IMR-90 (cell line): ENCODE data around the gene CLIC4. TPM values are rescaled to one million over a fixed set of nuclear protein-coding genes. Genes with fewer than 3 reads are reported as not detected.

ENCODE experiments used
- ATAC-seq: fragments of 200-7000 bp; cut with Tn5 transposase; 2 replicates; pipeline ENCODE4 v1.9.1; 2020; ENCODE audit warnings: low read depth, mild to moderate bottlenecking, moderate library complexity
- BruUV-seq: library from RNA; stranded (reverse); fragments of 400-500 nt; replicated peaks from 2 replicates; lab custom pipeline; 2021; lab: Mats Ljungman, UMichigan
- CTCF ChIA-PET: fragments of 300-600 bp; formaldehyde crosslinking; extraction: SDS; loops from one replicate; lab custom pipeline; 2021; ENCODE audit warnings: antibody characterized with exemption; lab: Yijun Ruan, JAX
- POLR2A ChIA-PET: fragments of 300-600 bp; sonication (Branson Sonifier 250); formaldehyde crosslinking; loops from one replicate; lab custom pipeline; 2022; ENCODE audit warnings: antibody characterized with exemption; ENCODE audit not compliant: unreplicated experiment; lab: Charles Lee
- DNase-seq: peaks from one replicate; pipeline ENCODE4 v3.0.0; 2013
- H2AFZ ChIP-seq: replicated peaks from 2 replicates; pipeline ENCODE3; 2013; ENCODE audit warnings: low read length, mild to moderate bottlenecking; ENCODE audit not compliant: poor library complexity
- H2AK5ac ChIP-seq: 2 replicates; pipeline ENCODE4 v1.6.1; 2013; ENCODE audit warnings: low read depth, low read length, inconsistent platforms
- H2AK9ac ChIP-seq: replicated peaks from 2 replicates; pipeline ENCODE3; 2013; ENCODE audit warnings: mild to moderate bottlenecking, low read depth, low read length, moderate library complexity; ENCODE audit not compliant: poor library complexity
- H2BK120ac ChIP-seq: 2 replicates; pipeline ENCODE4 v1.6.1; 2013; ENCODE audit warnings: low read depth, low read length, inconsistent platforms
- H2BK15ac ChIP-seq: 3 replicates; pipeline ENCODE4 v1.6.1; 2013; ENCODE audit warnings: low read depth, low read length, inconsistent platforms
- H2BK20ac ChIP-seq: 2 replicates; pipeline ENCODE4 v1.6.1; 2013; ENCODE audit warnings: low read depth, mild to moderate bottlenecking, inconsistent platforms, low read length, moderate library complexity
- H2BK5ac ChIP-seq: 2 replicates; pipeline ENCODE4 v1.6.1; 2013; ENCODE audit warnings: mild to moderate bottlenecking, low read depth, low read length, inconsistent platforms; ENCODE audit not compliant: poor library complexity, severe bottlenecking
- H3K14ac ChIP-seq: replicated peaks from 2 replicates; pipeline ENCODE4 v1.6.1; 2013; ENCODE audit warnings: low read depth, low read length, inconsistent platforms
- H3K18ac ChIP-seq: 2 replicates; pipeline ENCODE4 v1.6.1; 2013; ENCODE audit warnings: low read depth, low read length, control low read depth
- H3K23ac ChIP-seq: 2 replicates; pipeline ENCODE4 v1.6.1; 2013; ENCODE audit warnings: low read depth, low read length, inconsistent platforms
- H3K27ac ChIP-seq: 2 replicates; pipeline ENCODE4 v1.5.1; 2013; ENCODE audit warnings: mild to moderate bottlenecking, control low read depth, low read length; ENCODE audit not compliant: insufficient read depth
- H3K27me3 ChIP-seq: 2 replicates; pipeline ENCODE4 v1.6.1; 2013; ENCODE audit warnings: low read length; ENCODE audit not compliant: control insufficient read depth, insufficient read depth
- H3K36me3 ChIP-seq: 2 replicates; pipeline ENCODE4 v1.6.1; 2013; ENCODE audit warnings: low read length, mixed read lengths; ENCODE audit not compliant: control insufficient read depth, insufficient read depth
- H3K4ac ChIP-seq: 2 replicates; pipeline ENCODE4 v1.6.1; 2013; ENCODE audit warnings: low read depth, low read length, inconsistent platforms
- H3K4me1 ChIP-seq: 2 replicates; pipeline ENCODE4 v1.6.1; 2013; ENCODE audit warnings: low read length, mixed read lengths; ENCODE audit not compliant: control insufficient read depth, insufficient read depth
- H3K4me2 ChIP-seq: 2 replicates; pipeline ENCODE4 v1.6.1; 2013; ENCODE audit warnings: low read depth, mild to moderate bottlenecking, control low read depth, low read length, moderate library complexity
- H3K4me3 ChIP-seq: 2 replicates; pipeline ENCODE4 v1.5.1; 2013; ENCODE audit warnings: low read depth, mild to moderate bottlenecking, control low read depth, low read length, moderate library complexity; ENCODE audit not compliant: insufficient read depth
- H3K56ac ChIP-seq: 2 replicates; pipeline ENCODE4 v1.6.1; 2013; ENCODE audit warnings: low read length, inconsistent platforms; ENCODE audit not compliant: insufficient read depth; ENCODE audit errors: extremely low read depth
- H3K79me1 ChIP-seq, 2 experiments: 2 replicates each; pipeline ENCODE4 v1.6.1; 2013; ENCODE audit warnings: low read length in 2 of 2, inconsistent platforms in 1 of 2, low read depth in 1 of 2
- H3K9ac ChIP-seq: 2 replicates; pipeline ENCODE4 v1.6.1; 2013; ENCODE audit warnings: low read depth, low read length, control low read depth
- H3K9me1 ChIP-seq: 2 replicates; pipeline ENCODE4 v1.6.1; 2013; ENCODE audit warnings: low read length, inconsistent platforms; ENCODE audit not compliant: insufficient read depth
- H3K9me3 ChIP-seq: 2 replicates; pipeline ENCODE4 v1.6.1; 2013; ENCODE audit warnings: low read length; ENCODE audit not compliant: control insufficient read depth, insufficient read depth
- H4K20me1 ChIP-seq: 2 replicates; pipeline ENCODE4 v1.6.1; 2013; ENCODE audit warnings: low read length, inconsistent platforms; ENCODE audit not compliant: insufficient read depth
- H4K5ac ChIP-seq: 2 replicates; pipeline ENCODE4 v1.6.1; 2013; ENCODE audit warnings: mild to moderate bottlenecking, low read depth, low read length, control low read depth
- H4K8ac ChIP-seq, 2 experiments: 2 replicates each; pipeline ENCODE4 v1.6.1; 2013; ENCODE audit warnings: low read depth in 2 of 2, low read length in 2 of 2, control low read depth in 1 of 2, inconsistent platforms in 1 of 2
- H4K91ac ChIP-seq: 2 replicates; pipeline ENCODE4 v1.6.1; 2013; ENCODE audit warnings: low read depth, low read length, inconsistent platforms; ENCODE audit not compliant: insufficient read depth
- BHLHE40 ChIP-seq: fragments of 150-350 bp; IDR thresholded peaks from 2 replicates; pipeline ENCODE4 v1.6.1; 2016; ENCODE audit warnings: mild to moderate bottlenecking, low read depth, low read length
- CEBPB ChIP-seq: IDR thresholded peaks from 2 replicates; pipeline ENCODE4 v1.6.1; 2012; ENCODE audit warnings: low read depth, low read length, improper control_type of control experiment
- CHD1 ChIP-seq: IDR thresholded peaks from 2 replicates; pipeline ENCODE4 v1.6.1; 2012; ENCODE audit warnings: low read depth, low read length, improper control_type of control experiment
- CTCF ChIP-seq: conservative IDR thresholded peaks from 2 replicates; pipeline ENCODE4 v1.5.1; 2012; ENCODE audit warnings: mild to moderate bottlenecking, low read depth, low read length, improper control_type of control experiment
- FOS ChIP-seq: fragments of 150-350 bp; IDR thresholded peaks from 2 replicates; pipeline ENCODE4 v1.6.1; 2016; ENCODE audit warnings: low read depth, low read length
- MAFK ChIP-seq: IDR thresholded peaks from 2 replicates; pipeline ENCODE4 v1.6.1; 2012; ENCODE audit warnings: low read depth, low read length, improper control_type of control experiment
- MAZ ChIP-seq: IDR thresholded peaks from 2 replicates; pipeline ENCODE4 v1.6.1; 2012; ENCODE audit warnings: low read depth, mild to moderate bottlenecking, low read length, improper control_type of control experiment, moderate library complexity, borderline replicate concordance
- MXI1 ChIP-seq: IDR thresholded peaks from 2 replicates; pipeline ENCODE4 v1.6.1; 2012; ENCODE audit warnings: low read depth, mild to moderate bottlenecking, low read length, moderate library complexity, borderline replicate concordance
- NFE2L2 ChIP-seq: fragments of 150-350 bp; IDR thresholded peaks from 2 replicates; pipeline ENCODE4 v1.6.1; 2016; ENCODE audit warnings: low read depth, mild to moderate bottlenecking, low read length
- RAD21 ChIP-seq: IDR thresholded peaks from 2 replicates; pipeline ENCODE4 v1.6.1; 2012; ENCODE audit warnings: low read length, improper control_type of control experiment
- RCOR1 ChIP-seq: IDR thresholded peaks from 2 replicates; pipeline ENCODE4 v1.6.1; 2012; ENCODE audit warnings: mild to moderate bottlenecking, low read length, improper control_type of control experiment; ENCODE audit not compliant: insufficient replicate concordance
- RFX5 ChIP-seq: IDR thresholded peaks from 2 replicates; pipeline ENCODE4 v1.8.0; 2012; ENCODE audit warnings: low read depth, mild to moderate bottlenecking, low read length, moderate library complexity
- SMC3 ChIP-seq: fragments of 150-350 bp; IDR thresholded peaks from 2 replicates; pipeline ENCODE4 v1.6.1; 2016; ENCODE audit warnings: low read depth, mild to moderate bottlenecking, antibody characterized with exemption, low read length, moderate library complexity
- WGBS, 2 experiments: methylation state at CpG; one replicate each; pipeline versions ENCODE4 v1.1.5 to v1.1.7; 2013; ENCODE audit warnings: missing lambda C conversion rate in 2 of 2; ENCODE audit not compliant: insufficient read length in 1 of 2; ENCODE audit errors: extremely low coverage in 2 of 2; 5-methylcytosine and 5-hydroxymethylcytosine counted together
- dilution Hi-C: fragments of 300-500 bp; cut with HindIII; formaldehyde crosslinking; loops from one replicate; pipeline ENCODE4 v1.14.3; 2018; ENCODE audit warnings: low sequenced_read_pairs; ENCODE audit not compliant: unreplicated experiment
- in situ Hi-C: fragments of 300-500 bp; cut with MboI; formaldehyde crosslinking; loops from 3 replicates; pipeline ENCODE4 v1.14.3; 2019; ENCODE audit warnings: low sequenced_read_pairs, inconsistent platforms, mixed read lengths
- intact Hi-C: fragments of 100-400 bp; cut with micrococcal nuclease; formaldehyde crosslinking; loops from 2 replicates; pipeline ENCODE4 v1.10.0; 2022
- polyA plus RNA-seq, 3 experiments: library from polyadenylated mRNA; depleted of rRNA; stranded (reverse); fragments of >200 nt; gene quantifications; 2 replicates each; pipeline ENCODE4 v1.2.3, GENCODE V29; 2012; ENCODE audit warnings: low replicate concordance in 1 of 3
- total RNA-seq: library from RNA; depleted of rRNA; stranded (reverse); fragments of >200 nt; gene quantifications from 2 replicates; pipeline ENCODE4 v1.2.3, GENCODE V29; 2012

The CLIC4 gene
- total and polyA plus RNA-seq, 2 of the 4 experiments (the other 2 are of a cell fraction) = 242 to 392 TPM

DNA sequence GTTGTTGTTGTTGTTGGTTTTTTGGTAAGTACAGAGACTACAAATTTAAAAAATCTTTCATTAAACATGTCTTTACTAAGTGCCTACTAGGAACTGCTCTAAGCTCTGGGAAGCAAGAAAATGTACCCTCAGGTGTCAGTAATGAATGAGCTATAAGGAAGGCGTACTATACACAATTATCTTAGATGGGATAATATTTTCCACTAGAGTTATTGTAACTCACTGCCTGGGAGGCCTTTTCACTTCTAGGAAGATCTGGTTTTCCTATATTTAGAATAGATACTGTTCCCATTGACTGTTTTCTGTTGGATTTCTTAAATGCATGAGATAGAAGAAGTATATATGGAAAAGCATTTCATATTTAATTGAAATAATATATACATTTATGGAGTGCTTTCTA, 19.6 kb downstream of the CLIC4 start:
- Histone ChIP-seq H3K23ac (no peak overlapping the region), H2BK15ac (no peak overlapping the region), H2AK5ac (no peak overlapping the region), H4K5ac (no peak overlapping the region), H3K27me3 (no peaks in the 10 kb centered on the region), H2AFZ (no peak overlapping the region), H3K14ac (no peak overlapping the region), H3K36me3 (peaks cover 3% of the 10 kb centered on the region), H2BK20ac (no peak overlapping the region), H3K9me1 (peaks cover 13% of the 10 kb centered on the region), H3K18ac (no peak overlapping the region), H4K91ac (no peak overlapping the region), H2AK9ac (no peak overlapping the region), H3K4ac (no peak overlapping the region), H3K27ac (no peak overlapping the region), H3K9ac (no peak overlapping the region), H4K8ac (no peak overlapping the region), H2BK5ac (peak overlapping the region; percentile 38), H3K4me3 (no peak overlapping the region), H2BK120ac (no peak overlapping the region), H3K9me3 (no peaks in the 10 kb centered on the region), H3K79me1 (peaks cover 0 to 61% of the 10 kb centered on the region in 2 experiments; a peak in 2 of 4 replicates), H3K56ac (no peak overlapping the region), H4K20me1 (peaks cover 73% of the 10 kb centered on the region), H3K4me2 (no peak overlapping the region), H3K4me1 (peaks cover 27% of the 10 kb centered on the region)
- ATAC-seq = no peak
- CTCF ChIA-PET = no interaction called here
- in situ Hi-C loops = no loop called here
- TF ChIP-seq FOS = no peak
- TF ChIP-seq CTCF = no peak
- no peak for TF ChIP-seq CHD1
- no peak for TF ChIP-seq RCOR1
- TF ChIP-seq MXI1 = no peak
- no peak for TF ChIP-seq RAD21
- TF ChIP-seq CEBPB = no peak
- no peak for TF ChIP-seq SMC3
- no peak for TF ChIP-seq RFX5
- TF ChIP-seq MAZ = no peak
- no peak for TF ChIP-seq NFE2L2
- TF ChIP-seq MAFK = no peak
- no peak for TF ChIP-seq BHLHE40
- BruUV-seq = no TSS peak
- no peak for DNase-seq
- POLR2A ChIA-PET = no interaction called here
- WGBS, 2 experiments = no CpG with 5 or more reads among the region's 1 CpG
- intact Hi-C loops = no loop called here
- dilution Hi-C loops = no loop called here
